Smooth muscle cell (in vitro differentiated cells): ENCODE measurements around the gene CAT. TPM values are rescaled to one million over a fixed set of nuclear protein-coding genes. Genes with fewer than 3 reads are reported as not detected.

Experiments used
- DNase-seq: peaks from one replicate; lab custom pipeline; 2025; ENCODE audit not compliant: unreplicated experiment; lab: John Stamatoyannopoulos, UW
- H2AFZ ChIP-seq: fragments of 200-600 bp; sonication (generic); 2 replicates; pipeline ENCODE4 v1.6.0; 2016; ENCODE audit warnings: antibody characterized with exemption, low read depth, mild to moderate bottlenecking
- H3F3A ChIP-seq: fragments of 200-600 bp; sonication (generic); 2 replicates; pipeline ENCODE4 v1.6.0; 2017; ENCODE audit warnings: antibody characterized with exemption, low read depth
- H3K27ac ChIP-seq: fragments of 200-600 bp; sonication (generic); 2 replicates; pipeline ENCODE4 v1.5.1; 2016; ENCODE audit warnings: low read depth, mild to moderate bottlenecking
- H3K27me3 ChIP-seq: fragments of 200-600 bp; sonication (generic); 2 replicates; pipeline ENCODE4 v1.6.1; 2016; ENCODE audit warnings: low read depth, mild to moderate bottlenecking
- H3K36me3 ChIP-seq: fragments of 200-600 bp; sonication (generic); 2 replicates; pipeline ENCODE4 v1.5.1; 2016; ENCODE audit warnings: low read depth
- H3K4me1 ChIP-seq: fragments of 200-600 bp; sonication (generic); 2 replicates; pipeline ENCODE4 v1.5.1; 2016; ENCODE audit warnings: low read depth
- H3K4me2 ChIP-seq: fragments of 200-600 bp; sonication (generic); 2 replicates; pipeline ENCODE4 v1.6.0; 2016; ENCODE audit warnings: mild to moderate bottlenecking
- H3K4me3 ChIP-seq: fragments of 200-600 bp; sonication (generic); 2 replicates; pipeline ENCODE4 v1.5.1; 2016; ENCODE audit warnings: mild to moderate bottlenecking
- H3K79me2 ChIP-seq: fragments of 200-600 bp; sonication (generic); 2 replicates; pipeline ENCODE4 v1.6.0; 2016; ENCODE audit warnings: low read depth, mild to moderate bottlenecking
- H3K9ac ChIP-seq: fragments of 200-600 bp; sonication (generic); 2 replicates; pipeline ENCODE4 v1.6.0; 2016; ENCODE audit warnings: low read depth
- H3K9me3 ChIP-seq: fragments of 200-600 bp; sonication (generic); replicated peaks from 2 replicates; pipeline ENCODE4 v1.5.1; 2016; ENCODE audit warnings: low read depth
- H4K20me1 ChIP-seq: fragments of 200-600 bp; sonication (generic); 2 replicates; pipeline ENCODE4 v1.6.0; 2016; ENCODE audit warnings: low read depth
- CTCF ChIP-seq: fragments of 200-600 bp; sonication (generic); IDR thresholded peaks from 2 replicates; pipeline ENCODE4 v1.5.1; 2017; ENCODE audit warnings: borderline replicate concordance, mild to moderate bottlenecking, antibody characterized with exemption; ENCODE audit not compliant: insufficient read depth, poor library complexity, severe bottlenecking
- WGBS: methylation state at CpG from one replicate; pipeline ENCODE4 v1.1.7; 2016; ENCODE audit warnings: low lambda C conversion rate; 5-methylcytosine and 5-hydroxymethylcytosine counted together
- polyA plus RNA-seq: library from polyadenylated mRNA; unstranded; fragments of >200 nt; fragmentation: Nextera tagmentation; extraction: Ambion mirVana; gene quantifications from 2 replicates; pipeline ENCODE4 v1.2.1, GENCODE V29; 2016
- small RNA-seq: library from RNA; depleted of rRNA; stranded (forward); fragments of <200 nt; gene quantifications from one replicate; pipeline ENCODE3, GENCODE V24; 2014
- total RNA-seq: library from RNA; depleted of rRNA; stranded (reverse); fragments of >200 nt; gene quantifications from 2 replicates; pipeline ENCODE4 v1.2.3, GENCODE V29; 2014

CAT gene
- total and polyA plus RNA-seq, 2 experiments from 2014 or later, result not detected

DNA sequence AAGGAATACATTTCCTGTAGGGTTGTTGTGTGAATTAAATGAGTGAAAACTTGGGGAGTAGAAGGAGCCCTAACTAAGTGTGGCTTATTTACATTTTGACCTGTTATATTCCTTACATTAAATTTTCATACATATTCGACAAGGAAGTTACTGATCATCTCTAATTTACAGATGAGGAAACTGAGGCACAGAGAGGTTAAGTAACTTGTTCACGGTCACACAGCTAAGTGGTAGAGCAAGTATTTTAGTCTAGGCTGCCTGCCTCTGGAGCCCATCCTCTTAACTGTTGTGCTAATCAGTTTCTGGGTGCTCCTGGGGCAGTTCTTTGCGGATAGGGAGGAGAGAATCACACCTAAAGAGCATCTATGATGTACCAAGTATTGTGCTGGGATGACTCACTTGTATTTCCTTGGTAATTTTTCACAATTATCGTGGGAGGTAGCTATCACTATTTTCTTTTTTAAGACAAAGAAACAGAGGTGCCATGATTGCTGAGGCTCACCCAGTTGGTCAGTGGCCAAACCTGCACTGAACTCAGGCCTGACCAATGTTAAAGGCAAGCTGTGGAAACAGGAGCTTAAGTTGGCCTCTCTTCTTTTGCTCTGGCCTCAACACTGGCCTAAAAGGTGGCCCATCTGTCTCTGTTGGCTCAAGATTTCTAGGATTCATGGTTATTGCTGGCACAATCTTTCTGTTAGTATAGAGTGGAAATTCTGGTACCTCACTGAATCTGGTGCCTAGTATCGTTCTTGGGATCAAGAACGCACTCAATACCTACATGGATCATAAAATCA is 77.7 kb downstream of the CAT start:
- H3F3A ChIP-seq, result no peaks in the 10 kb centered on the region
- H3K4me3 ChIP-seq, result no peak overlapping the region
- no peaks in the 10 kb centered on the region for H3K36me3 ChIP-seq
- H3K9me3 ChIP-seq, result no peaks in the 10 kb centered on the region
- WGBS, result 94% methylated on average over 6 of the region's 6 CpGs
- H3K9ac ChIP-seq, result no peak overlapping the region
- no peaks in the 10 kb centered on the region for H3K4me1 ChIP-seq
- TF ChIP-seq CTCF, result no peak
- H3K79me2 ChIP-seq, result no peaks in the 10 kb centered on the region
- DNase-seq, result no peak
- no peak overlapping the region for H3K4me2 ChIP-seq
- no peak overlapping the region for H2AFZ ChIP-seq
- no peaks in the 10 kb centered on the region for H4K20me1 ChIP-seq
- H3K27me3 ChIP-seq, result no peaks in the 10 kb centered on the region
- no peak overlapping the region for H3K27ac ChIP-seq

GRCh38 chr11:34519595-34520235 is 81.0 kb downstream of the CAT start:
- no peaks in the 10 kb centered on the region for H3K36me3 ChIP-seq
- H3K4me2 ChIP-seq, result no peak overlapping the region
- H2AFZ ChIP-seq, result no peak overlapping the region
- 92% methylated on average over 2 of the region's 2 CpGs for WGBS
- H3K9ac ChIP-seq, result no peak overlapping the region
- no peak overlapping the region for H3K4me3 ChIP-seq
- no peaks in the 10 kb centered on the region for H3F3A ChIP-seq
- no peaks in the 10 kb centered on the region for H3K79me2 ChIP-seq
- no peak overlapping the region for H3K27ac ChIP-seq
- DNase-seq, result no peak
- H4K20me1 ChIP-seq, result no peaks in the 10 kb centered on the region
- H3K9me3 ChIP-seq, result no peaks in the 10 kb centered on the region
- H3K4me1 ChIP-seq, result no peaks in the 10 kb centered on the region
- TF ChIP-seq CTCF, result no peak
- no peaks in the 10 kb centered on the region for H3K27me3 ChIP-seq

DNA sequence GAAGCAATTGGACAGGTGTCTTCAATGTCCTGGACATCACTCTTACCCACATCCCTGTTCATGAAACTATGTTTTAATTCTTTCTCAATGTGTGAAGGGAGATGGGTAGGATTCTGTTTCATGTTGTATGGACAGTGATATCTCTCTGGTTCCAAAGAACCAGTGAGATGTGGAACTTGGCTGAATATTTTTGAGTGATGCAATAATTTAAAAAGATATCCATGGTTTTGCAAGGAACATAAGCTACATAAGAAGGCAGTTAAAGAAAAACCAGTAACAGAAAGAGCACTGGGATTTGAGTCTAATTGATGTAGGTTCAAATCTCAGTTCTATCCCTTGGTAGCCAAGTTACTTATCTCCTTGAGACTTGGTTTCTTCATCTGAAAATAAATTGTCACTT is 82.5 kb downstream of the CAT start:
- no peak overlapping the region for H3K4me2 ChIP-seq
- H3F3A ChIP-seq, result no peaks in the 10 kb centered on the region
- no peak for DNase-seq
- no peak overlapping the region for H3K9ac ChIP-seq
- no peaks in the 10 kb centered on the region for H3K9me3 ChIP-seq
- H3K27ac ChIP-seq, result no peak overlapping the region
- no peaks in the 10 kb centered on the region for H3K27me3 ChIP-seq
- no peak for TF ChIP-seq CTCF
- no peak overlapping the region for H3K4me3 ChIP-seq
- no peaks in the 10 kb centered on the region for H3K79me2 ChIP-seq
- H2AFZ ChIP-seq, result no peak overlapping the region
- H3K4me1 ChIP-seq, result no peaks in the 10 kb centered on the region
- H3K36me3 ChIP-seq, result no peaks in the 10 kb centered on the region
- H4K20me1 ChIP-seq, result no peaks in the 10 kb centered on the region

Small RNA genes lying within 50 kb of the gene (small RNA-seq; reads per million reads assigned to genes)
- gene AL035079.1, result not detected

Other genes starting within 250 kb of the CAT start
- 2.6 and 4.9 TPM in 2 replicates for gene ABTB2, start 80.9 kb upstream of the CAT start, total RNA-seq
- 4.3 and 4.6 TPM in 2 replicates for gene ABTB2, start 80.9 kb upstream of the CAT start, polyA plus RNA-seq
- 0.45 and 0.67 TPM in 2 replicates for gene ELF5, start 74.9 kb downstream of the CAT start, total RNA-seq
- not detected in 2 replicates for gene ELF5, start 74.9 kb downstream of the CAT start, polyA plus RNA-seq
- 0.63 and 1.7 TPM in 2 replicates for gene EHF, start 182.2 kb downstream of the CAT start, total RNA-seq
- gene EHF, start 182.2 kb downstream of the CAT start, polyA plus RNA-seq, result 0.63 and 1.0 TPM in 2 replicates